HG02938 (cell line): ENCODE results near the gene FZR1.

Experiments used
- ATAC-seq: cut with Tn5 transposase; IDR thresholded peaks from one replicate; pipeline ENCODE4 v1.9.1; 2021; ENCODE audit warnings: mild to moderate bottlenecking, moderate library complexity; ENCODE audit not compliant: unreplicated experiment

Gene FZR1

GRCh38 chr19:3512562-3513228 lies 6.6 kb downstream of the FZR1 start:
- ATAC-seq = no peak

- no peak for ATAC-seq
These were observed 7.4 kb downstream of the FZR1 start for GRCh38 chr19:3513229-3514140.

- ATAC-seq = no peak
These were observed 8.8 kb downstream of the FZR1 start for GRCh38 chr19:3514930-3515329.

GRCh38 chr19:3515891-3516422 lies 9.8 kb downstream of the FZR1 start:
- ATAC-seq = no peak

GRCh38 chr19:3516675-3517207 lies 10.6 kb downstream of the FZR1 start:
- ATAC-seq = no peak

GRCh38 chr19:3517638-3518037 lies 11.5 kb downstream of the FZR1 start:
- no peak for ATAC-seq

DNA sequence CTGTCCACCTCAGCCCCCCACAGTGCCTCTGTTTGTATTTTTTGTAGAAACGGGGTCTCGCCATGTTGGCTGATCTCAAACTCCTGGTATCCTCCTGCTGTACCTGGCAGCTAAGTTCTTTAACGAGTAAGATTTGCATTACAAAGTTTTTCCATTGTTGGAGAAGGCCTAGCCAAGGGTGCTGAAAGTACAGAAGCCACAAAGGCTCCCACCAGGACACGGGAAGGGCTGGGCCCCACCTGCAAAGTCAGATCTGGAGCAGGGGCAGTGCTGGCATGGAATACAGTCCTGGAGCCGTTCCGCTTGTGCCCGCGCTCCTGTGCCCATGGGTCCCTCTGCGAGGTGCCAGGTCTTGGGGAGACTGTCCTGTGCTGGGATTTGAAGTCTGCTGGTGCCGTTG lies 12.1 kb downstream of the FZR1 start:
- ATAC-seq = no peak

DNA sequence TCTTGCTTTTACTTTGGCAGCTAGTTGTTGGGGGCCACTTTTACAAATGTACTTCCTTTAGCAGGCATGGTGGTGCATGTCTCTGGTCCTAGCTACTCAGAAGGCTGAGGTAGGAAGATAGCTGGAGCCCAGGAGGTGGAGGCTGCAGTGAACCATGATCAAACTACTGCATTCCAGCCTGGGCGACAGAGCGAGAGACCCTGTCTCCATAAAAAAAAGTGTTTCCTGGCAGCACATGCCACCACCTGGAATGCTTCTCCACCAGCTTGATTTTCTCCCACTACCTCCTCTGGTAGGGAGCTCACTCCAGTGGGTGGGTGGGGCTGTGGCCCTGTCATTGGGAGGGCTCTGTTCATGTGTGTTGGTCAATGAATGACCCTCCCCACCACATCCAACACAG lies 12.5 kb downstream of the FZR1 start:
- no peak for ATAC-seq

DNA sequence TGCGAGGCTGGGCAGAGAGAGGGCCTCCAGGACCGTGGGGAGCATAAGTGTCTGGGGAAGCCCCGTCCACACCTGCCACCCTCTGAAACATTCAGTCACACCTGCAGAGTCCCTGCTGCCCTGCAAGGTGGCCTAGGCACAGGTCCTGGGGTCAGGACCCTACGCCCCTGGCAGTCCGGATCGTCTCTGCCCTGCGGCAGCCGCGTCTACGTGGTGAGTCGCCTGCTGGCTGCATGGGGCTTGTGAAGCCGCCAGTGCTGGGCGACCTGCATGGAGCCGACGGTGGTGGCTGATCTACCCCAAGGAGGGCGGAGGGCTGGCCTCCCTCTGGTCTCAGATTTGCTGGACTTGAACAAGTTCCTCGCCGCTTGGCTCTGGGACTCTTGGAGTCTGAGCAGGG lies 13.0 kb downstream of the FZR1 start:
- no peak for ATAC-seq

DNA sequence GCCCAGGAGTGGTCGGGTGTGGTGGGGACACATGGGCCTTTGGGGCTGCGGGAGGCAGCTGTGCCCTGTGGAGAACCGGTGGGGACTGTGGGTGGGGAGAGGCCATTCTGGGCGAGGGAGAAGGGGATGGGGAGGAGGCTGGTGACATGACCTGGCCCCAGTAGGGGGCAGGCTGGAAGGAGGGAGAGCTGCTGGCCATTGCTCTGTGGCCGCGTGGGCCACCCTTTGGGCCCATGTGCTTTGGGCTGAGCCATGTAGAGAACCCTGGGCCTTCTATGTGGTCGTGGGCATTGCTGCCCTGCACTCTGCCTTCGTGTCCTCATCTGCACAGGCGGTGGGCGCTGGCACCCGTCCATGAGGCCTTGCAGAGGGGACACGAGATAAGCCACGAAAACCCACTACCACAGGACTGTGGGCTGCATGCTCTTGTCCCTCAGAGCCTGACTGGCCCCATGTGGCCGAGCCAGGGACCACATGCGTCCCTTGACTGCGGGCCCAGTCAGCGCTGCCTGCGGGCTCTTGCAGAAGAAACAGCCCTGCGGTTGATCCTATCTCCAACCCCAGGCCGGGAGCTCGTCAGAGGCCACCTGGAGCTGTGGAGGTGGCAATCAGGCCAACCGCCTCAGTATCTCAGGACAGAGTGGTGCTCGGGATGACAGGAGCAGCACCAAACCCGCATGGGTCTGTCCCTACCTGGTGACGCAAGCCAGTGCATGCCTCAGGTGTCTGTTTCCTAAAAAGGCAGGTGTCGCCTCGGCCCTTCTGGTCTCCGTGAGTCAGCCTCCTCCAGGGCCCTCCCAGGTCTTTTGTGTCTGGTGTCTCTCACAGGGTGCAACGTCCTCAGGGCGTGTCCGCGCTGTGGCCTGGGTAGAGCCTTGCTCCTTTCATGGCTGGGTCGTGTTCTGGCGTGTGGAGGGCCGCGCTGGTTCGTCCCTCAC lies 14.3 kb downstream of the FZR1 start:
- ATAC-seq = no peak

DNA sequence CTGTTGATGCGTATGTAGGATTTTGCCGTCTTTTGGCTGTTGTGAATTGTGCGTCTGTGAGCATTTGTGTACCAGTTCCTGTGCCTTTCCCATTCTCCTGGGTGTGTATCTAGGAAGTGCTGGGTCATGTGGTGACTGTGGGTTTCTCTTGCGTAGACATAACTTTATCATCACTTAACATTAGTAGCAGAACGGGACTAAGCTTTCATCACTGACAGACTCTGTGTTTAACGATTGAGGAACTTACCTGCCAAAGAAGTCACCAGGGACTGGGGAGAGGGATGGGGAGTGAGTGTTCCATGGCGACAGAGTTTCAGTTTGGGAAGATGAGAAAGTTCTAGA lies 15.0 kb downstream of the FZR1 start:
- no peak for ATAC-seq

- no peak for ATAC-seq
These were observed 16.6 kb downstream of the FZR1 start for GRCh38 chr19:3522421-3523360.

DNA sequence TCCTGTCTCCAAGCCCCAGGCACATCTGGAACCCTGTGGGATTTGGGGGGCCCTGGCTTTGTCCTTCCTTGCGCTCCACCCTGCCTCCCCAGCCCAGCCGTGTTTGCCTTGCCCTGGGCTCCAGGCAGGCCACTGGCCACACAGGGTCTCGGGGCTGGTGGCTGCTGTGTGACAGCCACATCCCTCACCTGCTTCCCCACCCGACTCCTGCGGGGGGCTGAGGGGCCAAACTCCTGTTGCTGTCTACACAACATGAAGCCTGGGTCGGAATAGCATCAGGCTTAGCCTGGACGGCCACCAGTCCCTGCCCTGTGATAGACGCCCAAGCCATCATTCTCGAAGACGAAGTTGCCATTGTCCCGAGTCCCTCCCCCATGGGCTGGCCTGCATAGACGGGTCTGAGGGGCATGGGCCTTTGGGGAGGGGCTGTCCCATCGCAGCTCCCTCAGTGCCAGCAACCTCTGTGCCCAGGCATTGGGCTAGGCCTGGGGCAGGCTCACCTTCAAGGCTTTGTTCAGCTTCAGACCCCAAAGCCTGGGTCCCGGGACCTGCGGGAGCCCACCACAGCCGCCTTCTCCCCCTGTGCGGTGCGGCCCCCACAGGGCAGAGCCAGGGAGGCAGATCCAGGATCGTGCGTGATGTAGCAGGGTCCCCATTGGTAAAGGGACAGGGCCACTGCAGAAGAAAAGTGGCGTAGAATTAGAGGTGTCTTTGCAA lies 17.4 kb downstream of the FZR1 start:
- no peak for ATAC-seq

GRCh38 chr19:3524078-3524842 lies 18.1 kb downstream of the FZR1 start:
- no peak for ATAC-seq

GRCh38 chr19:3524904-3525451 lies 18.9 kb downstream of the FZR1 start:
- no peak for ATAC-seq

- ATAC-seq = no peak
These were observed 20.6 kb downstream of the FZR1 start for GRCh38 chr19:3526507-3527237.

DNA sequence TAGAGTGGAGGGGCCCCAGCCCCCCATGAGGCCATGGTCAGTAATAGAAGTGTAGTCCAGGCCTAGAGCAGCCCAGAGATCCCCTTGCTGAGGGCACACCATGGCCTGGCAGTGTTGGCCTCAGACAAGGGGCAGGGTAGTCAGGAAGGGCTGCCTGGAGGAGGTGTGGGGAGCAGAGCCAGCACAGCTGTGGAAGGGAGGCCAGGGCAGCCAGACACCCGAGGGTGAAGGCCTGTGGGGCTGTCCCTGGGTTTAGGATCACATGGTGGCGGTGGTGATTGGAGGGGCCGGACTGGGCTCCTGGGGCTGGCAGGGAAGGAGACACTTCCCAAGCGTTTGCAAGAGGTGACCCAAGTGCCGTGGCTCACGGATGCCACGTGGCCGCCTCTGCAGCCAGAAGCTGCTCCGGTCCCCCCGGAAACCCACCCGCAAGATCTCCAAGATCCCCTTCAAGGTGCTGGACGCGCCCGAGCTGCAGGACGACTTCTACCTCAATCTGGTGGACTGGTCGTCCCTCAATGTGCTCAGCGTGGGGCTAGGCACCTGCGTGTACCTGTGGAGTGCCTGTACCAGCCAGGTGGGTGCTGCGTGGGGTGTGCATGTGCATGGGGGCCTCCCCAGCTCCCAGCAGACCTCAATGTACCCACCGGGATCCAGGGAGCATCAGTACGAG lies 21.3 kb downstream of the FZR1 start:
- no peak for ATAC-seq
